HFF-Myc (cell line): ENCODE results near the gene WDR48.

ENCODE experiments used
- DNase-seq: peaks from one replicate; pipeline ENCODE4 v3.0.0-alpha.2; 2011; ENCODE audit warnings: low read depth; ENCODE audit errors: extremely low read depth
- H3K4me3 ChIP-seq: replicated peaks from 2 replicates; pipeline ENCODE4 v1.5.1; 2011; ENCODE audit warnings: low read depth, mild to moderate bottlenecking, control low read depth, low read length
- CTCF ChIP-seq: IDR thresholded peaks from 2 replicates; pipeline ENCODE4 v1.5.1; 2012; ENCODE audit warnings: mild to moderate bottlenecking, low read depth, low read length, control low read depth; ENCODE audit errors: missing control alignments

Gene WDR48

GRCh38 chr3:39118079-39118478, 66.3 kb downstream of the WDR48 start:
- TF ChIP-seq CTCF: no peak
- DNase-seq: no peak
- no peak overlapping the region for H3K4me3 ChIP-seq

- no peak for TF ChIP-seq CTCF
- no peak overlapping the region for H3K4me3 ChIP-seq
- DNase-seq: no peak
These were observed 67.3 kb downstream of the WDR48 start for GRCh38 chr3:39118931-39119660.

- no peak for TF ChIP-seq CTCF
- no peak for DNase-seq
- no peak overlapping the region for H3K4me3 ChIP-seq
These were observed 69.8 kb downstream of the WDR48 start for GRCh38 chr3:39121621-39122020.

- DNase-seq: no peak
- no peak for TF ChIP-seq CTCF
- no peak overlapping the region for H3K4me3 ChIP-seq
These were observed 71.0 kb downstream of the WDR48 start for GRCh38 chr3:39122813-39123212.

GRCh38 chr3:39124876-39125840, 73.3 kb downstream of the WDR48 start:
- H3K4me3 ChIP-seq: no peak overlapping the region
- DNase-seq: no peak
- TF ChIP-seq CTCF: peak; percentile 34

- DNase-seq: no peak
- H3K4me3 ChIP-seq: no peak overlapping the region
- no peak for TF ChIP-seq CTCF
These were observed 74.2 kb downstream of the WDR48 start for GRCh38 chr3:39125841-39126500.
